IMR-90 (cell line): ENCODE results near the gene RPS25. TPM values are rescaled to one million over a fixed set of nuclear protein-coding genes. Genes with fewer than 3 reads are reported as not detected.

Experiments used
- ATAC-seq: fragments of 200-7000 bp; cut with Tn5 transposase; 2 replicates; pipeline ENCODE4 v1.9.1; 2020; ENCODE audit warnings: low read depth, mild to moderate bottlenecking, moderate library complexity
- BruUV-seq: library from RNA; stranded (reverse); fragments of 400-500 nt; replicated peaks from 2 replicates; lab custom pipeline; 2021; lab: Mats Ljungman, UMichigan
- CTCF ChIA-PET: fragments of 300-600 bp; formaldehyde crosslinking; extraction: SDS; loops from one replicate; lab custom pipeline; 2021; ENCODE audit warnings: antibody characterized with exemption; lab: Yijun Ruan, JAX
- POLR2A ChIA-PET: fragments of 300-600 bp; sonication (Branson Sonifier 250); formaldehyde crosslinking; loops from one replicate; lab custom pipeline; 2022; ENCODE audit warnings: antibody characterized with exemption; ENCODE audit not compliant: unreplicated experiment; lab: Charles Lee
- DNase-seq: peaks from one replicate; pipeline ENCODE4 v3.0.0; 2013
- H2AFZ ChIP-seq: replicated peaks from 2 replicates; pipeline ENCODE3; 2013; ENCODE audit warnings: low read length, mild to moderate bottlenecking; ENCODE audit not compliant: poor library complexity
- H2AK5ac ChIP-seq: 2 replicates; pipeline ENCODE4 v1.6.1; 2013; ENCODE audit warnings: low read depth, low read length, inconsistent platforms
- H2AK9ac ChIP-seq: replicated peaks from 2 replicates; pipeline ENCODE3; 2013; ENCODE audit warnings: mild to moderate bottlenecking, low read depth, low read length, moderate library complexity; ENCODE audit not compliant: poor library complexity
- H2BK120ac ChIP-seq: 2 replicates; pipeline ENCODE4 v1.6.1; 2013; ENCODE audit warnings: low read depth, low read length, inconsistent platforms
- H2BK15ac ChIP-seq: 3 replicates; pipeline ENCODE4 v1.6.1; 2013; ENCODE audit warnings: low read depth, low read length, inconsistent platforms
- H2BK20ac ChIP-seq: 2 replicates; pipeline ENCODE4 v1.6.1; 2013; ENCODE audit warnings: low read depth, mild to moderate bottlenecking, inconsistent platforms, low read length, moderate library complexity
- H2BK5ac ChIP-seq: 2 replicates; pipeline ENCODE4 v1.6.1; 2013; ENCODE audit warnings: mild to moderate bottlenecking, low read depth, low read length, inconsistent platforms; ENCODE audit not compliant: poor library complexity, severe bottlenecking
- H3K14ac ChIP-seq: replicated peaks from 2 replicates; pipeline ENCODE4 v1.6.1; 2013; ENCODE audit warnings: low read depth, low read length, inconsistent platforms
- H3K18ac ChIP-seq: 2 replicates; pipeline ENCODE4 v1.6.1; 2013; ENCODE audit warnings: low read depth, low read length, control low read depth
- H3K23ac ChIP-seq: 2 replicates; pipeline ENCODE4 v1.6.1; 2013; ENCODE audit warnings: low read depth, low read length, inconsistent platforms
- H3K27ac ChIP-seq: 2 replicates; pipeline ENCODE4 v1.5.1; 2013; ENCODE audit warnings: mild to moderate bottlenecking, control low read depth, low read length; ENCODE audit not compliant: insufficient read depth
- H3K27me3 ChIP-seq: 2 replicates; pipeline ENCODE4 v1.6.1; 2013; ENCODE audit warnings: low read length; ENCODE audit not compliant: control insufficient read depth, insufficient read depth
- H3K36me3 ChIP-seq: 2 replicates; pipeline ENCODE4 v1.6.1; 2013; ENCODE audit warnings: low read length, mixed read lengths; ENCODE audit not compliant: control insufficient read depth, insufficient read depth
- H3K4ac ChIP-seq: 2 replicates; pipeline ENCODE4 v1.6.1; 2013; ENCODE audit warnings: low read depth, low read length, inconsistent platforms
- H3K4me1 ChIP-seq: 2 replicates; pipeline ENCODE4 v1.6.1; 2013; ENCODE audit warnings: low read length, mixed read lengths; ENCODE audit not compliant: control insufficient read depth, insufficient read depth
- H3K4me2 ChIP-seq: 2 replicates; pipeline ENCODE4 v1.6.1; 2013; ENCODE audit warnings: low read depth, mild to moderate bottlenecking, control low read depth, low read length, moderate library complexity
- H3K4me3 ChIP-seq: 2 replicates; pipeline ENCODE4 v1.5.1; 2013; ENCODE audit warnings: low read depth, mild to moderate bottlenecking, control low read depth, low read length, moderate library complexity; ENCODE audit not compliant: insufficient read depth
- H3K56ac ChIP-seq: 2 replicates; pipeline ENCODE4 v1.6.1; 2013; ENCODE audit warnings: low read length, inconsistent platforms; ENCODE audit not compliant: insufficient read depth; ENCODE audit errors: extremely low read depth
- H3K79me1 ChIP-seq, 2 experiments: 2 replicates each; pipeline ENCODE4 v1.6.1; 2013; ENCODE audit warnings: low read length in 2 of 2, inconsistent platforms in 1 of 2, low read depth in 1 of 2
- H3K9ac ChIP-seq: 2 replicates; pipeline ENCODE4 v1.6.1; 2013; ENCODE audit warnings: low read depth, low read length, control low read depth
- H3K9me1 ChIP-seq: 2 replicates; pipeline ENCODE4 v1.6.1; 2013; ENCODE audit warnings: low read length, inconsistent platforms; ENCODE audit not compliant: insufficient read depth
- H3K9me3 ChIP-seq: 2 replicates; pipeline ENCODE4 v1.6.1; 2013; ENCODE audit warnings: low read length; ENCODE audit not compliant: control insufficient read depth, insufficient read depth
- H4K20me1 ChIP-seq: 2 replicates; pipeline ENCODE4 v1.6.1; 2013; ENCODE audit warnings: low read length, inconsistent platforms; ENCODE audit not compliant: insufficient read depth
- H4K5ac ChIP-seq: 2 replicates; pipeline ENCODE4 v1.6.1; 2013; ENCODE audit warnings: mild to moderate bottlenecking, low read depth, low read length, control low read depth
- H4K8ac ChIP-seq, 2 experiments: 2 replicates each; pipeline ENCODE4 v1.6.1; 2013; ENCODE audit warnings: low read depth in 2 of 2, low read length in 2 of 2, control low read depth in 1 of 2, inconsistent platforms in 1 of 2
- H4K91ac ChIP-seq: 2 replicates; pipeline ENCODE4 v1.6.1; 2013; ENCODE audit warnings: low read depth, low read length, inconsistent platforms; ENCODE audit not compliant: insufficient read depth
- FOS ChIP-seq: fragments of 150-350 bp; IDR thresholded peaks from 2 replicates; pipeline ENCODE4 v1.6.1; 2016; ENCODE audit warnings: low read depth, low read length
- MXI1 ChIP-seq: IDR thresholded peaks from 2 replicates; pipeline ENCODE4 v1.6.1; 2012; ENCODE audit warnings: low read depth, mild to moderate bottlenecking, low read length, moderate library complexity, borderline replicate concordance
- NFE2L2 ChIP-seq: fragments of 150-350 bp; IDR thresholded peaks from 2 replicates; pipeline ENCODE4 v1.6.1; 2016; ENCODE audit warnings: low read depth, mild to moderate bottlenecking, low read length
- SMC3 ChIP-seq: fragments of 150-350 bp; IDR thresholded peaks from 2 replicates; pipeline ENCODE4 v1.6.1; 2016; ENCODE audit warnings: low read depth, mild to moderate bottlenecking, antibody characterized with exemption, low read length, moderate library complexity
- WGBS, 2 experiments: methylation state at CpG; one replicate each; pipeline versions ENCODE4 v1.1.5 to v1.1.7; 2013; ENCODE audit warnings: missing lambda C conversion rate in 2 of 2; ENCODE audit not compliant: insufficient read length in 1 of 2; ENCODE audit errors: extremely low coverage in 2 of 2; 5-methylcytosine and 5-hydroxymethylcytosine counted together
- dilution Hi-C: fragments of 300-500 bp; cut with HindIII; formaldehyde crosslinking; loops from one replicate; pipeline ENCODE4 v1.14.3; 2018; ENCODE audit warnings: low sequenced_read_pairs; ENCODE audit not compliant: unreplicated experiment
- in situ Hi-C: fragments of 300-500 bp; cut with MboI; formaldehyde crosslinking; loops from 3 replicates; pipeline ENCODE4 v1.14.3; 2019; ENCODE audit warnings: low sequenced_read_pairs, inconsistent platforms, mixed read lengths
- intact Hi-C: fragments of 100-400 bp; cut with micrococcal nuclease; formaldehyde crosslinking; loops from 2 replicates; pipeline ENCODE4 v1.10.0; 2022
- polyA plus RNA-seq, 3 experiments: library from polyadenylated mRNA; depleted of rRNA; stranded (reverse); fragments of >200 nt; gene quantifications; 2 replicates each; pipeline ENCODE4 v1.2.3, GENCODE V29; 2012; ENCODE audit warnings: low replicate concordance in 1 of 3
- total RNA-seq: library from RNA; depleted of rRNA; stranded (reverse); fragments of >200 nt; gene quantifications from 2 replicates; pipeline ENCODE4 v1.2.3, GENCODE V29; 2012

Gene RPS25
- total and polyA plus RNA-seq, 2 of the 4 experiments (the other 2 are of a cell fraction): 727 to 905 TPM

DNA sequence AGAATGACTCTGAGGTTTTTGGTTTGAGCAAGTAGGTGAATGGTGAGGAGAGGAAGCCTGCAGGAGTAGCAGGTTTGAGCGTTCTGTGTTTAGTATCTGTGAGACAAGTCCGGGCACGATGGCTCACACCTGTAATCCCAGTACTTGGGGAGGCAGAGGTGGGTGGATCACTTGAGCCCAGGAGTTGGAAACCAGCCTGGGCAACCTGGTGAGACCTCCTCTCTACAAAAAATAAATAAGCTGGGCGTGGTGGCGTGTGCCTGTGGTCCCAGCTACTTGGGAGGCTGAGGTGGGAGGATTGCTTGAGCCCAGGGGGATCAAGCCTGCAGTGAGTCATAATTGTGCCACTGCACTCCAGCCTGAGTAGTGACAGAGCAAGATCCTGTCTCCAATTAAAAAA lies 29.9 kb downstream of the RPS25 start:
- Histone ChIP-seq H3K27me3 (no peaks in the 10 kb centered on the region), H2BK120ac (no peak overlapping the region), H3K9ac (no peak overlapping the region), H2AK9ac (no peak overlapping the region), H3K14ac (no peak overlapping the region), H3K23ac (no peak overlapping the region), H4K5ac (no peak overlapping the region), H3K4ac (no peak overlapping the region), H3K9me3 (no peaks in the 10 kb centered on the region), H3K18ac (no peak overlapping the region), H2AFZ (no peak overlapping the region), H3K4me2 (no peak overlapping the region), H4K91ac (no peak overlapping the region), H3K4me1 (no peaks in the 10 kb centered on the region), H2AK5ac (no peak overlapping the region), H3K9me1 (no peaks in the 10 kb centered on the region; the same call in 1 of the 2 replicates), H3K36me3 (no peaks in the 10 kb centered on the region), H3K27ac (no peak overlapping the region), H3K56ac (no peak overlapping the region), H3K79me1 (no peaks in the 10 kb centered on the region), H2BK15ac (no peak overlapping the region), H2BK5ac (no peak overlapping the region), H2BK20ac (no peak overlapping the region), H4K20me1 (no peaks in the 10 kb centered on the region), H3K4me3 (no peak overlapping the region), H4K8ac (no peak overlapping the region)
- dilution Hi-C loops (no loop called here), intact Hi-C loops (no loop called here), in situ Hi-C loops (no loop called here)
- ATAC-seq (no peak), DNase-seq (no peak)
- no TSS peak for BruUV-seq
- no peak for TF ChIP-seq NFE2L2
- TF ChIP-seq FOS: no peak
- no peak for TF ChIP-seq MXI1
- TF ChIP-seq SMC3: no peak
- whole genome bisulfite sequencing, 2 experiments: 100% methylated on average over 1 of the region's 5 CpGs; no CpG with 5 or more reads in 1 of the 2 experiments
- ChIA-PET CTCF (no interaction called here), POLR2A (no interaction called here)
